OCI-M2 (cell line): Measurements from ENCODE around the gene CERS6.

ENCODE experiments used
- DNase-seq: peaks from one replicate; lab custom pipeline; 2025; ENCODE audit not compliant: unreplicated experiment; lab: John Stamatoyannopoulos, UW

Gene CERS6

DNA sequence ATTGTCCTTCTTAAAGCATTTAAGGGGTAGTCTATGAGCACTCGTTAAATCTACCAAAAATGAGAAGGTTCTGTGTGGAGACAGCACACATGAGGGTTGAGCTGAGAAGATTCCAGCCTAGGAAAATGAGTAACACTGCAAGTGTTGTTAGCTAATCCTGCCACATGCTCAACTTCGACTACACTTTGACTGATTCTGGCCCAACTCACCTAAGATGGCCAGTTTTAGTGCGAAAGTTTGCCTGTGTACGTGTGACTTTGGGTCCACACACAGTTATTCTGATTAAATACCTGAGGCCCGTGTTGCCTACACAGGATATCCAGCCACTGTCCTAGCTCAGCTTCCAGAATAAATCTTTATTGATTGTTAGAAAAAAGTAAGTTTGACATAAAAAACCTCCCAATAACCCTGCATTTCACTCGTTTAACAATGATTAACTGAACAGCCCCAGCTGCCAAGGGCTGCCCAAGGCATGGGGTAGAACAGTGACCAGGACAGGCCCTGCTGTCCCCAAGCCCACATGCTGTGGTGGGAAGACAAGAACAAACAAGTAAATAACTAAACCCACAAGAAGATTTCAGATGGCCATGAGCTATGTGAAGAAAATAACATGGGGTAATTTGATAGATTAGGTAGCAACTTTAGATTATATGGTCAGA lies 14.7 kb upstream of the CERS6 start:
- DNase-seq = no peak

- DNase-seq = no peak
These were observed 12.3 kb upstream of the CERS6 start for GRCh38 chr2:168443818-168444217.

- DNase-seq = no peak
These were observed 10.1 kb upstream of the CERS6 start for GRCh38 chr2:168445960-168446359.

- DNase-seq = no peak
These were observed 7.1 kb upstream of the CERS6 start for GRCh38 chr2:168448980-168449379.

GRCh38 chr2:168449419-168449818 lies 6.7 kb upstream of the CERS6 start:
- no peak for DNase-seq

DNA sequence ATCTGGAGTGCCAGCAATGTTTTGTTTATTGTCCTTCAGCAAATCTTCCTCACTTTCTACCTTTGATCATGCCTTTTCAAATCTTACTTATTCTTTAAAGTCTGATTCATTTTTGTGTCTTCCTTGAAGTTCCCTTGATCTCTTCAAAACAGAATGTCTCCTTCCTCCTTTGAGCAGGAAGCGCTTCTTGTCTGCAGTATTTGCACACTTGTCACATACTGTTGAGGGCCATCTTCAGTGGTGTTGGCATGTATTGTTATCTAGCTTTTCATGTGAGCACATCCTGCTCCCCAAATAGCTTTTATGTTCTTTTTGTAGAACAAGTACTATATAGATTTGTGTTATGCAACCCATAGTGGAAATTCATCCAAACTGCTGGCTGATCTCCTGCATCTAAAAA lies 5.9 kb upstream of the CERS6 start:
- no peak for DNase-seq

GRCh38 chr2:168450732-168451131 lies 5.3 kb upstream of the CERS6 start:
- DNase-seq = no peak

GRCh38 chr2:168452781-168453180 lies 3.3 kb upstream of the CERS6 start:
- no peak for DNase-seq

GRCh38 chr2:168453404-168453803 lies 2.7 kb upstream of the CERS6 start:
- DNase-seq = no peak

DNA sequence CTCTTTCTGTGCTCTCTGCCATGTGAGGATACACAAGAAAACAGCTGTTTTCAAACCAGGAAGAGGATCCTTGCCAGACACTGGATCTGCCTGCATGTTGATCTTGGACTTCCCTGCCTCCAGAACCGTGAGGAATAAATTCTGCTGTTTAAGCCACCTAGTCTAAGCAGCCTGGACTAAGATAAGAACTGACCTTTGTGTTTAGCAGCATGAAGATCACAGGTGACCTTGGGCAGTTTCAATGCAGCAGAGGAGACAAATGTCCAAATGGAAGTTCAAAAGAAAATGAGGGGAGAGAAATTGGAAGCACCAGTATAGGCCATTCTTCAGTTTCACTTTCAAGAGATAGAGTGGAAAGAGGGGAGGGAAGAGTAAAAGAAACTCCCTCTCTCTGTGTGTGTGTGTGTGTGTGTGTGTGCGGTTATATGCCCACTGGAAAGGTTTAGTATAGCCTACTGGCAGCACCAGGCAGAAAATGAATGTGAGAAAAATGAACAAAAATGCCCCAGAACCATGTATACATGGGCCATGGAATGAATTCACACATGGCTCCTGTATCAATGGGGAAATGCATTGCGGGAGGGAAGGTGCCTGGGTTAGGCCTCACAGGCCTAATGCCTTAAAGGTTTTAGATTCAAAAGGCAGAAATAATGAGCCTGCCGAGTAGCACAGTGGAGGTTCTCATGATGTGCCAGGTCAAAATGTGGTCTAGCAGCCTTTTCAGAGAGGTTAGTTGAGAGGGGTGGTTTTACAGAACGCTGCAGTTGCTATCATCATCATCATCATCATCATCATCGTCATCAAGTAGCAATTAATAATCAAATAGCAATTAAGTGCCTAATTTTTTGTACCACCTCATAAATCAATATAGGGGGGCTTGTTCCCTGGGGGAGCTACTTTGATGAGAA lies 1.1 kb upstream of the CERS6 start:
- no peak for DNase-seq

DNA sequence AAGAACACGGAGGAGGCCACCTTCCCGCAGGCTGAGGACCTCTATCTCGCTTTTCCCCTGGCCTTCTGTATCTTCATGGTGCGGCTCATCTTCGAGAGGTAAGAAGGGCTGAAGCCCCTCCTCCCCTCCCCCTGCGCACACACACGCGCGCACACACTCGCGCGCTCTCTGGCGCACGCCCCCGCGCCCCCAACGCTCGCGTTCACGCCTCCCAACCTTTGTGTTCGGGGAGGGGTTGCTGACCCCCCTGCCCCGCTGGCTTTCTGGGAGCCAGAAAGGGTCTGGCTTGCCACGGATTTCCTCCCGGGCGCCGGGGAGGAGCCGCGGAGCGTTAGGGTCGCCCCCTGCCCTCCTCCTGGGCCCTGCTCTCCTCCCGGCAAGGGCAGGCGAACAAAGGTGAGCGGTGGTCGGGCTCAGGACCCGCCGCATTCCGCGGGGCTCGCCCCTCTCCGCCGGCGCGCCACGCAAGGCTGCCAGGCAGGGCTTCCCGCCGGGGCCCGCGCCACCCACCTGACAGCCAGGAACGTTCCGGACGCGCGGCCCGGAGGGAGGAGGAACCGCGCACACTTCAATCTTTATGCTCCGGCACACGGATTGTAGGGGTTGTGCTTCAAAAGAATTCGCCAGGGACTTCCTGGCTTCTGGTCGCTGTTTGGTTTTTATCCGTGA lies 583 bp downstream of the CERS6 start:
- DNase-seq = no peak

- no peak for DNase-seq
These were observed 1.3 kb downstream of the CERS6 start for GRCh38 chr2:168457190-168457895.

GRCh38 chr2:168458139-168458538 lies 2.1 kb downstream of the CERS6 start:
- DNase-seq = no peak

DNA sequence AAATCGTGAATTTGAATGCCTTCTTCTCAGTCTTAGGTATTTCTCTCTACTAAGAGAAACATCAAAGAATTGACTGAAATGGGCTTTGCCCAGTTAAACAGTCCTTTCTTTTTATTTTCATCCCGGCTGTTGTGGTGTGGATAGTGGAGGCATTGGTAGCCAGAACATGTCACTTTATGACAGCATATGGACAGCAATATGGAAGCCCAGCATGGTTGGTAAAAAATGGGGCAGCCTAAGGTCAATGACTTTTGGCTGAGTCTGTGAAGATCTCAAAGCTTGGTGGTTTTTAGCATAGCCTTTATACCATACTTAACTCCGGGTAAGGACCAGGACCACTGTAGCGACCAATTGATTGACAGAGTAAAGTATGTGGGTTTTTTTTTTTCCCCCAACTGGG lies 3.2 kb downstream of the CERS6 start:
- DNase-seq = no peak

GRCh38 chr2:168460571-168460970 lies 4.5 kb downstream of the CERS6 start:
- DNase-seq = no peak

- no peak for DNase-seq
These were observed 5.3 kb downstream of the CERS6 start for GRCh38 chr2:168461178-168461941.

DNA sequence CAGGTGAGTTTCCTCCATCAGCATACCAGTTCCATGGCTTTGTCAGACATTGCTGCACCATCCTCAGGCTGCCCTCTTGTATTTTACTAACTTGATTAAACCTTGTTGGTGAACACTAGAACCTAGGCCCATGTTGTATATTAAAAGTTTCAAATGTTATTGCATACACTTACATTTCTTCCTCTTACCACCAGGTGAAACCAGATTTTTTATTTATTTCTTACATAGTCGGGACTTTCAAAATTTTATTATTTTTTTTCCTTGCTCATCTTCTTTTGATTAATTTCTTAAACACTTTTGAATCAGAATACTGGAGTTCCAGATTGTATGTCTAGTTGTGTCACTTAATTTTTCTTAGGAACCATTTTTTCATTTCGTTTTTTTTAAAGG lies 5.9 kb downstream of the CERS6 start:
- DNase-seq = no peak

DNA sequence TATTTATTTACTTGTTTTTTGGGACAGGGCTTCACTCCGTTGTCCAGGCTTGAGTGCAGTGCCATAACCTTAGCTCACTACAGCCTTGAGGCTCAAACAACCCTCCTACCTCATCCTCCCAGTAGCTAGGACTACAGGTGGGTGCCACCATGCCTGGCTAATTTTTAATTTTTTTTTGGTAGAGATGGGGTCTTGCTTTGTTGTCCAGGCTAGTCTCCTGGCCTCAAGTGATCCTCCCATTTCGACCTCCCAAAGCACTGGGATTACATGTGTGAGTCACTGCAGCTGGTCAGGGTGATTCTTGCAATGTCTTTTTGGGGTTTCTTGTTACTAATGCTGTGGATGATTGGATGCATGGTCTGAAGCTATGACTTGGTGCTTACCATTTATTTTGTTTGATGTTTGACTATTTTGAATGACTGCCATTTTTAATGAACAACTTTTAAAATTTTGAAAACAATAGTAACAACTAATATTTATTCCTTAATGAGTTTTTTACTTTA lies 6.5 kb downstream of the CERS6 start:
- DNase-seq = no peak

DNA sequence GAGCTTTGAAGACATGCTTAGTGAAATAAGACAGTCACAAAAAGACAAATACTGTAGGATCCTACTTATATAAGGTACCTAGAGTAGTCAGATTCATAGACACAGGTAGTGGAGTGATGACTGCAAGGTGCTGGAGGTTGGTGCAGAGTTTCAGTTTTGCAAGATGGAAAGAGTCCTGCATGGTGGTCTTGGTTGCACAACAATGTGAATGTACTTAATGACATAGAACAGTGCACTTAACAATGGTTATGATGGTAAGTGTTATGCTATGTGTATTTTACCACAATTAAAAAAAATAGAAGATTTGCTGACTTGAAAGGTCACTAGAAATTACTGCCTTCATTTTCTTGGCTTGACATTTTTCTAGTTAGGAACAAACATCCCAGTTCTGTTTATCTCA lies 9.5 kb downstream of the CERS6 start:
- DNase-seq = no peak

DNA sequence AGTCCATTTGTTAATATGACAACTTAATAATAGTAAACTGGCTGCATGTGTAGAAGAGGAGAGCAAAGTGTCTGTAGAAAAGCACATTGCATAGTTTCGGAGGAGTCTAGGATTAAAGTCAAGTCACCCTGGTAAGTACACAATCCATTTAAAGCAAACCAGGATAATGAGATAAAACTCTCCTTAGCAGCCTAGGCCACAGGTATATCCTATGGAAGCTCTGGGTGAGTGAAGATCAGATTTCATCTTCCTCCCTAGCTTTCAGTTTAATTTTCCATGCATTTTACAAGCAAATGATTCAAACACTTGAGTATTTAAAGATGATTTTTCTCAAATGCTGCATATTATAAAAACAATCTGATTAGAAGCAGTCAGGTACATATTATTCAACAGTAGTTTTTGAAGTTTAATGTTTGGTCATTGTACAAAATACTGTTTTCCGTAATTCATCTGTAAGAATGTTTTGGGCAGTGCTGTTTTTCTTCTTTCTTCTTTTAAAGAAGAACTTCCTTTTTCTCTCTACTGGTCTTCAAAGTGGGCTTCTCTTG lies 10.2 kb downstream of the CERS6 start:
- DNase-seq = no peak
